HEK293T (cell line): ENCODE data around the gene SMIM13.

Source experiments
- CTCF ChIA-PET: fragments of 350-600 bp; formaldehyde crosslinking; extraction: SDS; loops from one replicate; lab custom pipeline; 2021; ENCODE audit warnings: antibody characterized with exemption, inconsistent platforms; lab: Yijun Ruan, JAX
- POLR2A ChIA-PET: fragments of 350-600 bp; formaldehyde crosslinking; extraction: SDS; loops from one replicate; lab custom pipeline; 2020; ENCODE audit warnings: antibody characterized with exemption, inconsistent platforms; lab: Yijun Ruan, JAX
- DNase-seq: peaks from one replicate; pipeline ENCODE4 v3.0.0; 2012; ENCODE audit warnings: mixed read lengths; ENCODE audit errors: extremely low spot score
- ARNT ChIP-seq: fragments of 450-650 bp; IDR thresholded peaks from 2 replicates; pipeline ENCODE4 v1.6.1; 2017; ENCODE audit warnings: mild to moderate bottlenecking
- BHLHE40 ChIP-seq: fragments of 450-650 bp; IDR thresholded peaks from 2 replicates; pipeline ENCODE4 v1.6.1; 2016; ENCODE audit warnings: mild to moderate bottlenecking, moderate library complexity, borderline replicate concordance
- CTBP1 ChIP-seq: fragments of 450-650 bp; IDR thresholded peaks from 2 replicates; pipeline ENCODE4 v1.6.1; 2016; ENCODE audit warnings: borderline replicate concordance
- ELF4 ChIP-seq: fragments of 450-650 bp; IDR thresholded peaks from 2 replicates; pipeline ENCODE4 v1.6.1; 2017; ENCODE audit warnings: antibody characterized with exemption
- FOXA1 ChIP-seq: fragments of 450-650 bp; IDR thresholded peaks from 2 replicates; pipeline ENCODE4 v1.6.1; 2016; ENCODE audit warnings: mild to moderate bottlenecking
- FOXK2 ChIP-seq: fragments of 450-650 bp; IDR thresholded peaks from 2 replicates; pipeline ENCODE4 v1.6.1; 2016; ENCODE audit warnings: mild to moderate bottlenecking
- FOXM1 ChIP-seq: fragments of 450-650 bp; IDR thresholded peaks from 2 replicates; pipeline ENCODE4 v1.6.1; 2017; ENCODE audit warnings: mild to moderate bottlenecking, borderline replicate concordance
- HDGF ChIP-seq: fragments of 450-650 bp; IDR thresholded peaks from 2 replicates; pipeline ENCODE4 v1.6.1; 2017; ENCODE audit warnings: antibody characterized with exemption, borderline replicate concordance
- L3MBTL2 ChIP-seq: fragments of 450-650 bp; conservative IDR thresholded peaks from 2 replicates; pipeline ENCODE4 v1.6.1; 2016; ENCODE audit warnings: mild to moderate bottlenecking
- LEF1 ChIP-seq: fragments of 450-650 bp; IDR thresholded peaks from 2 replicates; pipeline ENCODE4 v1.6.1; 2017; ENCODE audit warnings: mild to moderate bottlenecking, borderline replicate concordance
- NFRKB ChIP-seq: fragments of 450-650 bp; IDR thresholded peaks from 2 replicates; pipeline ENCODE4 v1.6.1; 2016; ENCODE audit warnings: mild to moderate bottlenecking, moderate library complexity
- PKNOX1 ChIP-seq: fragments of 450-650 bp; IDR thresholded peaks from 2 replicates; pipeline ENCODE4 v1.6.1; 2016
- SP1 ChIP-seq: fragments of 450-650 bp; IDR thresholded peaks from 2 replicates; pipeline ENCODE4 v1.6.1; 2017
- SUZ12 ChIP-seq: fragments of 450-650 bp; IDR thresholded peaks from 2 replicates; pipeline ENCODE4 v1.6.1; 2016; ENCODE audit warnings: mild to moderate bottlenecking
- TARDBP ChIP-seq: fragments of 450-650 bp; IDR thresholded peaks from 2 replicates; pipeline ENCODE4 v1.6.1; 2016
- ZNF384 ChIP-seq: fragments of 450-650 bp; IDR thresholded peaks from 2 replicates; pipeline ENCODE4 v1.6.1; 2016

The SMIM13 gene

GRCh38 chr6:11140056-11140455, 46.4 kb downstream of the SMIM13 start:
- no peak for DNase-seq
- TF ChIP-seq FOXK2, result no peak
- TF ChIP-seq PKNOX1, result no peak
- TF ChIP-seq SUZ12, result no peak
- no peak for TF ChIP-seq CTBP1
- TF ChIP-seq BHLHE40, result no peak
- no peak for TF ChIP-seq TARDBP
- TF ChIP-seq FOXA1, result no peak
- TF ChIP-seq NFRKB, result no peak
- no peak for TF ChIP-seq ZNF384
- TF ChIP-seq SP1, result no peak
- TF ChIP-seq ARNT, result no peak
- TF ChIP-seq FOXM1, result no peak
- TF ChIP-seq HDGF, result no peak
- TF ChIP-seq LEF1, result no peak
- no peak for TF ChIP-seq L3MBTL2
- CTCF ChIA-PET, result interaction anchor here (0.7 kb wide), 1 partner anchor 356 kb away, joined by 3 read pairs; no protein-coding TSS in a partner anchor
- POLR2A ChIA-PET, result no interaction called here

GRCh38 chr6:11141295-11141694, 47.7 kb downstream of the SMIM13 start:
- CTCF ChIA-PET, result no interaction called here
- POLR2A ChIA-PET, result no interaction called here
- TF ChIP-seq SP1, result no peak
- no peak for TF ChIP-seq LEF1
- TF ChIP-seq FOXA1, result no peak
- no peak for TF ChIP-seq BHLHE40
- no peak for TF ChIP-seq TARDBP
- TF ChIP-seq PKNOX1, result no peak
- no peak for TF ChIP-seq ARNT
- DNase-seq, result no peak

DNA sequence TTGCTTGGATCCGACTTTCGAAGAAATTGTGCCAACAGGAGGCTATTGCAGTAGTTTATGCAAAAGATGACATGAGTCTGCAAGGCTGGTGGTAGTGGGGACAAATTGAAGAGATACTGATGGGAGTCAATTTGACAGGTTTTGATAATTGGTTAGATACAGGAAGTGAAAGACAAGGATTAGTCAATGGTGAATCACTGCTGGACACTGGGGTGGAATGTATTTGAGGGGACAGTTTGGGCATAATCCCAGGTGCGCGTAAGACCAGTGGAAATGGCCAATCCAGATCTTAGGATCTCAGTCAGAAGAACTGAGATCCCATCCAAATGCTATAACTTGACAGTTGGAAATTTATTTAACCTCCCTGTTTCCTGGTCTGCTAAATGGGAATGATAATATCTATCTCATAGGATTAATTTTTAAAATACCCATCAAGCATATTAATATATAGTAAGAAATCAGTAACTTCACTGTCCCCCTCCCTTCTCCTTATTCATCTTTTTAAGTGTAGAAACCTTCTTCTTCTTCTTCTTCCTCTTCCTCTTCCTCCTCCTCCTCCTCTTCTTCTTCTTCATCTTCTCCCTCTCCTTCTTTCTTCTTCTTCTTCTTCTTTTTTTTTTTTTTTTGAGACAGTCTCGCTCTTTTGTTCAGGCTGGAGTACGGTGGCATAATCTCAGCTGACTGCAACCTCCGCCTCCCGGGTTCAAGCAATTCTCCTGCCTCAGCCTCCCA, 48.8 kb downstream of the SMIM13 start:
- POLR2A ChIA-PET, result no interaction called here
- CTCF ChIA-PET, result interaction anchor here (0.5 to 1.1 kb wide), 2 partner anchors 354 to 355 kb away, joined by 3 to 5 read pairs; no protein-coding TSS in a partner anchor
- no peak for TF ChIP-seq ELF4
- TF ChIP-seq FOXK2, result no peak
- no peak for TF ChIP-seq NFRKB
- no peak for TF ChIP-seq CTBP1
- no peak for TF ChIP-seq ARNT
- TF ChIP-seq LEF1, result no peak
- TF ChIP-seq FOXA1, result no peak
- TF ChIP-seq SP1, result no peak
- no peak for TF ChIP-seq TARDBP
- no peak for TF ChIP-seq FOXM1
- TF ChIP-seq SUZ12, result no peak
- no peak for TF ChIP-seq PKNOX1
- no peak for TF ChIP-seq L3MBTL2
- no peak for TF ChIP-seq BHLHE40
- TF ChIP-seq HDGF, result no peak
- no peak for TF ChIP-seq ZNF384
- DNase-seq, result no peak

DNA sequence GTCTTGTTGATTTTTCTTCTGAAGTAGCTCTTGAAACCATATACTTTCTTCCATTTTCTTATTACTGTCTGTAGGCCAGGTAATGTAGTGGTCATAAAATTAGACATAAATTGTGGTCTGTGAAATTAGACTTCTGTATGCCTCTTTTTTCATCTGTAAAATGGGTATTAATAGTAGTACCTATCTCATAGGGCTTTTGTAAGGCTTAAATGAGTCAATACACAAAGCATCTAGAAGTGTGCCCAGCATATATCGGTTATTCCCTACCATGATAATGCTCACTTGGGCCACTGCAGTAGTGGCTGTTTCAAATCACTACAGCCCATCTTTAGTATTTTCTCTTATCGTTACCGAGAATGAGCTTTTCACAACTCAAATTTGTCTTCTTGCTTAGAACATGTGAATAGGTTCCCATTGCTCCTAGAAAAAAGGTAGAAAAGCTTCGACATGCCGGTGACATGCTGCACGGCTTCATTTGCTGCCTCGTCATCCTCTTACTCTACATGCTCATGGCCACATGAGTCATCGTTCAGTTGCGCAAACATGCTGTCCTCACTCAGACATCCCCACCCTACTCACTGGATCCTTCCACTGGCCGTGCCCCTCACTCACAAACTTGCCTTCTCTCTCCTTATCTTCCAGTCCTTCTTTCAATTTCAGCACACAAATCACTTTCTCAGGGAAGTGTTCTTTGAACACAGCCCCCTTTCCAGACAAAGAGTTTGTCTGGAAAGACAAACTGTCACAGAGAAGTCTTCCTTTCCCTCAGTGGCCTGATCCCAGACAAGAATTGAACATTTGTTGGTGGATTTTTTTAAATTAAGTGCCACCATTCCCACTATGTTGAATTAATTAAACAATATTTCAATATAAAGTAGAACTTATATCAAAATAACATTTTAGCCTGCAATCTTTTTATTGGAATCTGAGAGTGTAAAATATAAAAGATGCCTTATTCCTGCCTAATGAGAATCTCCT, 50.0 kb downstream of the SMIM13 start:
- DNase-seq, result no peak
- no peak for TF ChIP-seq CTBP1
- no peak for TF ChIP-seq LEF1
- TF ChIP-seq ZNF384, result no peak
- no peak for TF ChIP-seq HDGF
- no peak for TF ChIP-seq SP1
- TF ChIP-seq FOXM1, result no peak
- no peak for TF ChIP-seq FOXA1
- POLR2A ChIA-PET, result no interaction called here

DNA sequence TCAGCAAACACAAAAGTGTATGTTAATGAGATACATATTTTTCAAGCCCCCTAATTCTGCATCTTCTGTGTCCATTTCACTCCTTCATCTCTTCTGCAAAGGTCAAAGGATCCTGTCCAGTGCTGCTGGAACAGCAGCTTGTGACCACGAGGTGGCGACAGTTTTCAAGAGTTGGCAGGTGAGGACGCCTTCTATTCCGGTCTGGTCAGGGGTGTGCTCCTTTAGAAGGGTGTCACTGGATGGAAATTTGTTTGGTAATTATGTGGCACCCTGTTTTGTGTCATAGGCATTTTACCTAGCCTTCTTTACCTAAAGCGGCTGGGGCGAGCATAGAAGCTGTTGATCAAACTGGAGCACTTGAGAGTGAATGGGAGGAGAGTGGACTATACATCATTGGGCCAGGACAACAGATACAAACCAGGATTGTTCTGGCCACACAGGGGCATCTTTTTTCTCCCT, 50.8 kb downstream of the SMIM13 start:
- ChIA-PET CTCF (interaction anchor here (0.6 to 1.2 kb wide), 4 partner anchors 8 to 351 kb away, joined by 3 to 6 read pairs (median 4); no protein-coding TSS in a partner anchor), POLR2A (no interaction called here)
- DNase-seq, result peak; percentile 79
- no peak for TF ChIP-seq SUZ12
- 0 out of 2 replicates have a peak, but pooled peaks have one; percentile 11 for TF ChIP-seq ELF4
- TF ChIP-seq FOXA1, result no peak

More for the DNA sequence above, 50.0 kb downstream of the SMIM13 start:
- CTCF ChIA-PET, result interaction anchor here (0.5 to 1.2 kb wide), 6 partner anchors 8 to 354 kb away, joined by 3 to 6 read pairs (median 4); no protein-coding TSS in a partner anchor

DNA sequence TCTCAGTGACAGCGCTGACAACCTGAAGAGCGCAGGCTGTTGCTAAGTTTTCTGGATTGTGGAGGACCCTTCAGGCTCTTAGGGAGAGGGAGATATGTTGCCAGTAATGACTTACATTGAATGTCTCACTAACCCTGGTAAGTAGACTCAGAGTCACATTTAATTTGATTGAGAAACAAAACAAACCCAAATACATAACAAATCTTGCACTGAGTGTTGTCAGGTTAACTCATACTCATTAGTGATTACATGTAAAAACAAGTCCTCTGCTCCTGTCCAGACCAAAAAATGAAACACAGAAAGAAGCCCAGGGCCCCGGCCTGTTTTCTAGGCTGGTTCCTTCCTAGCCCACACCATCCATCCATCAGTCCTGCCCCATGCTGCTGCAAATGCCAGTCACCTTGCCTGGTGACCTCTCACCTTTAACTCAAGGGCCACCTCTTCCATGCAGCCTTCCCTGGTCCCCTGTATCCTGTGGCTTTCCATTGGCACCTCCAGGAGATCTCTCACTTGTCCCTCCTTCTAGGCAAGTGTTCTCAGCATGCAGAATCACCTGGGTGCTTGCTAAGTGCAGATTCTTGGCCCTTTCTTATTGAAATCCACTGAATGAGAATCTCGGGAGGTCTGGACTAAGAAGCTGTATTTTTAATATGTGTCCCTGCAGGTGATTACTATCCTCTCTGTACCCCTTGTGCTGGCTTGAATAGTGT, 52.6 kb downstream of the SMIM13 start:
- ChIA-PET CTCF (no interaction called here), POLR2A (no interaction called here)
- TF ChIP-seq ELF4 (no peak), L3MBTL2 (no peak), ZNF384 (no peak)
- no peak for DNase-seq
